Panc1 (cell line): ENCODE data around the gene RRP9. TPM values are rescaled to one million over a fixed set of nuclear protein-coding genes. Genes with fewer than 3 reads are reported as not detected.

ENCODE experiments used
- ATAC-seq: fragments of 200-7000 bp; cut with Tn5 transposase; 2 replicates; pipeline ENCODE4 v1.9.1; 2020; ENCODE audit warnings: mild to moderate bottlenecking, moderate library complexity
- BruUV-seq: library from RNA; stranded (reverse); fragments of 400-500 nt; replicated peaks from 2 replicates; lab custom pipeline; 2021; lab: Mats Ljungman, UMichigan
- CTCF ChIA-PET: fragments of 300-600 bp; sonication (Branson Sonifier 250); formaldehyde crosslinking; loops from one replicate; lab custom pipeline; 2022; ENCODE audit warnings: antibody characterized with exemption; lab: Charles Lee
- POLR2A ChIA-PET: fragments of 300-600 bp; sonication (Branson Sonifier 250); formaldehyde crosslinking; loops from one replicate; lab custom pipeline; 2022; ENCODE audit warnings: antibody characterized with exemption; lab: Charles Lee
- DNase-seq: peaks from one replicate; pipeline ENCODE4 v3.0.0-alpha.2; 2010; ENCODE audit warnings: low read depth, low spot score
- H3K27ac ChIP-seq: 2 replicates; pipeline ENCODE4 v1.5.1; 2011; ENCODE audit warnings: mild to moderate bottlenecking, low read length, inconsistent platforms
- H3K27me3 ChIP-seq: fragments of 200-500 bp; sonication (Bioruptor generic); 2 replicates; pipeline ENCODE4 v1.6.0; 2014; ENCODE audit warnings: low read length, inconsistent platforms; ENCODE audit not compliant: control insufficient read depth, insufficient read depth
- H3K36me3 ChIP-seq: fragments of 200-500 bp; sonication (Bioruptor generic); 2 replicates; pipeline ENCODE4 v1.5.1; 2014; ENCODE audit warnings: inconsistent platforms, mild to moderate bottlenecking, low read length, moderate library complexity; ENCODE audit not compliant: control insufficient read depth, insufficient read depth
- H3K4me1 ChIP-seq: 2 replicates; pipeline ENCODE4 v1.5.1; 2011; ENCODE audit warnings: inconsistent platforms, mild to moderate bottlenecking, low read length, moderate library complexity; ENCODE audit not compliant: control insufficient read depth, insufficient read depth
- H3K4me3 ChIP-seq, 2 experiments: 2 replicates each; pipeline ENCODE4 v1.5.1; 2011 to 2012; ENCODE audit warnings: low read depth in 2 of 2, low read length in 2 of 2, mild to moderate bottlenecking in 2 of 2, inconsistent platforms in 1 of 2, moderate library complexity in 1 of 2
- H3K9me3 ChIP-seq: fragments of 200-500 bp; sonication (Bioruptor generic); 2 replicates; pipeline ENCODE4 v1.5.1; 2014; ENCODE audit warnings: low read depth, mild to moderate bottlenecking, inconsistent platforms, low read length, moderate library complexity; ENCODE audit not compliant: control insufficient read depth, insufficient read depth
- POLR2AphosphoS5 ChIP-seq: IDR thresholded peaks from 2 replicates; pipeline ENCODE4 v1.6.1; 2012; ENCODE audit warnings: mild to moderate bottlenecking, low read depth, low read length, moderate library complexity
- SIN3A ChIP-seq: IDR thresholded peaks from 2 replicates; pipeline ENCODE4 v1.6.1; 2012; ENCODE audit warnings: low read depth, mild to moderate bottlenecking, low read length, moderate library complexity, borderline replicate concordance; ENCODE audit not compliant: insufficient read depth
- TCF7L2 ChIP-seq: IDR thresholded peaks from 2 replicates; pipeline ENCODE4 v1.6.1; 2011; ENCODE audit warnings: mild to moderate bottlenecking, low read depth, low read length, inconsistent platforms
- in situ Hi-C: cut with HindIII; loops from 2 replicates; pipeline ENCODE4 v1.10.0; 2016; ENCODE audit warnings: low sequenced_read_pairs, low pct_unique_long_range_greater_than_20kb
- intact Hi-C: fragments of 100-400 bp; cut with micrococcal nuclease; formaldehyde crosslinking; loops from one replicate; pipeline ENCODE4 v1.10.0; 2022; ENCODE audit not compliant: unreplicated experiment
- total RNA-seq: library from RNA; stranded (reverse); gene quantifications from one replicate; pipeline ENCODE4 v1.2.1, GENCODE V29; 2021; ENCODE audit not compliant: unreplicated experiment
- TF ChIP-seq, protein P1 (sequence below): fragments of 450-650 bp; IDR thresholded peaks from 2 replicates; pipeline ENCODE4 v1.5.1; 2017; ENCODE audit warnings: mild to moderate bottlenecking
- TF ChIP-seq, protein P2 (sequence below), 2 experiments: IDR thresholded peaks; 2 replicates each; pipeline ENCODE4 v1.6.1; 2011 to 2012; ENCODE audit warnings: low read depth in 2 of 2, control low read depth in 1 of 2, low read length in 1 of 2, mild to moderate bottlenecking in 1 of 2, moderate library complexity in 1 of 2; ENCODE audit not compliant: insufficient read depth in 1 of 2

RRP9 gene
- total RNA-seq, 1 experiment from 2014 or later, result 54.5 TPM

GRCh38 chr3:51946796-51947195, 5.1 kb upstream of the RRP9 start:
- DNase-seq, result no peak
- no peak for ATAC-seq

GRCh38 chr3:51945926-51946705, 4.4 kb upstream of the RRP9 start:
- TF ChIP-seq, protein P1, sequence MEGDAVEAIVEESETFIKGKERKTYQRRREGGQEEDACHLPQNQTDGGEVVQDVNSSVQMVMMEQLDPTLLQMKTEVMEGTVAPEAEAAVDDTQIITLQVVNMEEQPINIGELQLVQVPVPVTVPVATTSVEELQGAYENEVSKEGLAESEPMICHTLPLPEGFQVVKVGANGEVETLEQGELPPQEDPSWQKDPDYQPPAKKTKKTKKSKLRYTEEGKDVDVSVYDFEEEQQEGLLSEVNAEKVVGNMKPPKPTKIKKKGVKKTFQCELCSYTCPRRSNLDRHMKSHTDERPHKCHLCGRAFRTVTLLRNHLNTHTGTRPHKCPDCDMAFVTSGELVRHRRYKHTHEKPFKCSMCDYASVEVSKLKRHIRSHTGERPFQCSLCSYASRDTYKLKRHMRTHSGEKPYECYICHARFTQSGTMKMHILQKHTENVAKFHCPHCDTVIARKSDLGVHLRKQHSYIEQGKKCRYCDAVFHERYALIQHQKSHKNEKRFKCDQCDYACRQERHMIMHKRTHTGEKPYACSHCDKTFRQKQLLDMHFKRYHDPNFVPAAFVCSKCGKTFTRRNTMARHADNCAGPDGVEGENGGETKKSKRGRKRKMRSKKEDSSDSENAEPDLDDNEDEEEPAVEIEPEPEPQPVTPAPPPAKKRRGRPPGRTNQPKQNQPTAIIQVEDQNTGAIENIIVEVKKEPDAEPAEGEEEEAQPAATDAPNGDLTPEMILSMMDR, result no peak
- TF ChIP-seq POLR2AphosphoS5 (no peak), SIN3A (no peak)
- TF ChIP-seq, protein P2, sequence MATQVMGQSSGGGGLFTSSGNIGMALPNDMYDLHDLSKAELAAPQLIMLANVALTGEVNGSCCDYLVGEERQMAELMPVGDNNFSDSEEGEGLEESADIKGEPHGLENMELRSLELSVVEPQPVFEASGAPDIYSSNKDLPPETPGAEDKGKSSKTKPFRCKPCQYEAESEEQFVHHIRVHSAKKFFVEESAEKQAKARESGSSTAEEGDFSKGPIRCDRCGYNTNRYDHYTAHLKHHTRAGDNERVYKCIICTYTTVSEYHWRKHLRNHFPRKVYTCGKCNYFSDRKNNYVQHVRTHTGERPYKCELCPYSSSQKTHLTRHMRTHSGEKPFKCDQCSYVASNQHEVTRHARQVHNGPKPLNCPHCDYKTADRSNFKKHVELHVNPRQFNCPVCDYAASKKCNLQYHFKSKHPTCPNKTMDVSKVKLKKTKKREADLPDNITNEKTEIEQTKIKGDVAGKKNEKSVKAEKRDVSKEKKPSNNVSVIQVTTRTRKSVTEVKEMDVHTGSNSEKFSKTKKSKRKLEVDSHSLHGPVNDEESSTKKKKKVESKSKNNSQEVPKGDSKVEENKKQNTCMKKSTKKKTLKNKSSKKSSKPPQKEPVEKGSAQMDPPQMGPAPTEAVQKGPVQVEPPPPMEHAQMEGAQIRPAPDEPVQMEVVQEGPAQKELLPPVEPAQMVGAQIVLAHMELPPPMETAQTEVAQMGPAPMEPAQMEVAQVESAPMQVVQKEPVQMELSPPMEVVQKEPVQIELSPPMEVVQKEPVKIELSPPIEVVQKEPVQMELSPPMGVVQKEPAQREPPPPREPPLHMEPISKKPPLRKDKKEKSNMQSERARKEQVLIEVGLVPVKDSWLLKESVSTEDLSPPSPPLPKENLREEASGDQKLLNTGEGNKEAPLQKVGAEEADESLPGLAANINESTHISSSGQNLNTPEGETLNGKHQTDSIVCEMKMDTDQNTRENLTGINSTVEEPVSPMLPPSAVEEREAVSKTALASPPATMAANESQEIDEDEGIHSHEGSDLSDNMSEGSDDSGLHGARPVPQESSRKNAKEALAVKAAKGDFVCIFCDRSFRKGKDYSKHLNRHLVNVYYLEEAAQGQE (IDR thresholded peaks at IDR 0.05; ENCODE audit: insufficient read depth in 1 of 2, low read depth in 2 of 2, low read length in 1 of 2), result no peak
- no peaks in the 10 kb centered on the region; the same call in 1 of the 2 replicates for H3K36me3 ChIP-seq
- no peaks in the 10 kb centered on the region for H3K27me3 ChIP-seq
- CTCF ChIA-PET, result no interaction called here
- no peak overlapping the region for H3K27ac ChIP-seq
- H3K4me3 ChIP-seq, result no peak overlapping the region
- H3K9me3 ChIP-seq, result no peaks in the 10 kb centered on the region
- H3K4me1 ChIP-seq, result peaks cover 7% of the 10 kb centered on the region; the same call in 1 of the 2 replicates
- in situ Hi-C loops (no loop called here), intact Hi-C loops (no loop called here)
- no TSS peak for BruUV-seq
- ATAC-seq, result no peak
- no peak for DNase-seq
- POLR2A ChIA-PET, result interaction anchor here (0.6 kb wide), 1 partner anchor 10 kb away, joined by 3 read pairs; no protein-coding TSS in a partner anchor

More at GRCh38 chr3:51946796-51947195, 5.1 kb upstream of the RRP9 start:
- Histone ChIP-seq H3K27me3 (no peaks in the 10 kb centered on the region), H3K36me3 (no peaks in the 10 kb centered on the region; the same call in 1 of the 2 replicates), H3K9me3 (no peaks in the 10 kb centered on the region), H3K4me1 (peaks cover 7% of the 10 kb centered on the region; the same call in 1 of the 2 replicates), H3K4me3 (no peak overlapping the region), H3K27ac (no peak overlapping the region)
- no TSS peak for BruUV-seq
- POLR2A ChIA-PET, result interaction anchor here (0.6 kb wide), 1 partner anchor 11 kb away, joined by 3 read pairs; no protein-coding TSS in a partner anchor
- TF ChIP-seq, protein P2 (IDR thresholded peaks at IDR 0.05; ENCODE audit: insufficient read depth in 1 of 2, low read depth in 2 of 2, low read length in 1 of 2), result no peak
- TF ChIP-seq POLR2AphosphoS5, result no peak
- TF ChIP-seq, protein P1, result no peak
- no peak for TF ChIP-seq TCF7L2
- no peak for TF ChIP-seq SIN3A
- intact Hi-C loops (no loop called here), in situ Hi-C loops (no loop called here)
- CTCF ChIA-PET, result no interaction called here
